Cardiac septum (tissue), 1 donor: ENCODE results near the gene TMEM154. TPM values are rescaled to one million over a fixed set of nuclear protein-coding genes. Genes with fewer than 3 reads are reported as not detected.

Experiments used
- DNase-seq: peaks from one replicate; pipeline ENCODE4 v3.0.0-alpha.2; 2020; ENCODE audit warnings: low spot score
- intact Hi-C: fragments of 100-400 bp; cut with DNase I; formaldehyde crosslinking; loops from one replicate; pipeline ENCODE4 v1.14.0; 2022
- total RNA-seq: library from RNA; stranded (reverse); fragmentation: NEBNext Ultra II Directional; extraction: Animal tissue kit (Norgen Biotek cat#: 25700); gene quantifications from one replicate; pipeline ENCODE4 v1.2.1, GENCODE V29; 2021
- donor health status: DM: no; HTN: no; CAD: no.

Gene TMEM154
- total RNA-seq, 1 donor from 2014 or later, result 1.6 TPM

DNA sequence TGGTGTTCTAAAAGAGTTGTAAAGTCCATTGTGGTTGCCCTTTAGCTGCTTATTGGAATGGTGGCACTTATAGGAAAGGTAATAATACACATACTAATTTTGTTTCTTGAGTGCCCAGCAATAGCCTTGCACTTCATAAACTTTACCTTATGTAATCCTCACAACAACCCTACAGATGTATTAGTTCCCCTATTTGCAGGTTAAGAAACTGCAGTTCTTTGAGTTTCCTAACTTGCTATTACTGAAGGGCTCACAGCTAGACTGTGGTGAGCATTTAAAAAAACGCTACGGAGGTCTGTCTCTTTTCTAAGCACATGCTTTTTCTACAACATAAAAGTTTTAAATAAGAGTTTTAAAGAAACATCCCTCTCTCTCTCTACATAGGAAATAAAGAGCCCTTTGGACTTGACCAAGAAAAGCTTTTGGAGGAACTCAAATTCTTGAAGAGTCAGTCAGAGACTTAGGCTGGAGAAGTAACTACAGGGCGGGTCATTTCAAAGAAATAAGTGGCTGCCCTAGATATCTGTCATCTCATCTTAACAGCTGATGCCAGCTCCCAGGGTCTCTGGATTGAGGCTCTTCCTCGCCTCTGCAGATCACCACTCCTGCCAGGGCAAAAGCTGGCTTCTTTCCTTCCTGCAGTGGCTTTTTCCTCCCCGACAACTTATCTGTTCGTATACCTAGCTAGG lies 101.9 kb downstream of the TMEM154 start:
- no peak for DNase-seq
- intact Hi-C loops, result no loop called here

DNA sequence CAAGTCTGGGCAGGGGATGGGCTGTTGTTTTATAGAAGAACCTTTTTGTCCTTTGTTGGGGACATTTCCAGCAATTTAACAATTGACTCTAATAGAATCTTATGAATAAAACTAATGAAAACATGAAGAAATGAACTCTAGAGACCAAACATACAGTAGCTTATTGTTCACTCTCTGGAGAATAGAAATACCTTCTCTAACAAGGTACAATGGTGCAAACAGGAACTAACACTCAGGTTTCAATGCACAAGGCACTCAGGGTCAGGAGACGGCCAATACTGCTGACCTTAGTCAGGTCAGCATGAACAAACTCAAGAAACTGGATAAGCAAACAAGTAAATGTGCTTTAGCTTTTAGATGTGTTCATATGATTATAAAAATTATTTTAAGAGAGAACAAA lies 104.3 kb downstream of the TMEM154 start:
- intact Hi-C loops, result no loop called here

DNA sequence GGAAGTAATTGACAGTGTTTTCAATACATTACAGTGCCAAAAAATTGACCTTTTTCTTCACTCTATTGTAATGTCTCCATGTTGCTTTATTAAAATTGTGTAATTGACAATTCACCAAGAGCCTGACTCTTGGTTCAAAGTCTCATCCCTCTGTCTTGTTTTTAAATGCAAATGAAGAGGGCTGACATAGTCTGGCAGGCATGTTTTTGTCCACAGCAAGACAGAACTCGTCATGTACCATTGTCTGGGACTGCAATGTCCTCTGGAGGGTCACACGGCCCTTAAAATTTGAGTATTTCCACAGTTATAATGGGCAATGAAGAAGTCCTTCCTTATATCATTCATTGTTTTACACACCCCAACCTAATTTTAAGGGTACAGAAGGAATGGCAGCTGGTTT lies 105.9 kb downstream of the TMEM154 start:
- DNase-seq, result no peak
- intact Hi-C loops, result no loop called here

More for the DNA sequence above, 104.3 kb downstream of the TMEM154 start:
- DNase-seq, result no peak

DNA sequence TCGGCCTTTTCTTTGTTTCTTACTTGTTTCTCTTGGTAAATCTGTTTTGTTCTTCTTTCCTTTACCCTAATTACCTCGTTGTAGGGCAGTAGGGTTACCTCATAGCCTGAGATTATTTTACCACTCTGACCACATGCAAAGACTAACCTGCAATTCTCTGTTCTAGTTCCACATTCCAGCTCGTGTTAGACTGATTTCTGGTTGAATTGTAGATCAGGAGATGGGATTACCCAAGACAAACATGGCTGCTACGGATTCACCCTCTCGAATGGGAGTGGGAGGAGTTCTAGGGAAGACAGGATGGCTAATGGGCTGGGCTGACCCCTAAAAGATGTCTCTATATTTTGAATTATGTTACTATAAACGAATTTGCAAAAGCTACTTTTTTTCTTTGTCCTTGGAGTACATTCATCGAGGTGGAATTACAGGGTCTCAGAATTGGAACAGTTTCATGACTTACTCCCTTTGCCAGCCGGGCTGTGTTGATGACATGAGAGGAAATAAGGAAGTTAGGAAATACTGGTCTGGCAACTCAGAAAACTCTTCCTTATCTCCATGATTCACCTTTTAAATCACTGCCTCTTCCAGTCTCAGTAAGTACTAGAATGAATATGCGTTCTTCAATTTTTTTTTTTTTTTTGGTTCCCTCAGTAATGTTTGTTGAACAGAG lies 107.2 kb downstream of the TMEM154 start:
- intact Hi-C loops, result no loop called here
- no peak for DNase-seq

DNA sequence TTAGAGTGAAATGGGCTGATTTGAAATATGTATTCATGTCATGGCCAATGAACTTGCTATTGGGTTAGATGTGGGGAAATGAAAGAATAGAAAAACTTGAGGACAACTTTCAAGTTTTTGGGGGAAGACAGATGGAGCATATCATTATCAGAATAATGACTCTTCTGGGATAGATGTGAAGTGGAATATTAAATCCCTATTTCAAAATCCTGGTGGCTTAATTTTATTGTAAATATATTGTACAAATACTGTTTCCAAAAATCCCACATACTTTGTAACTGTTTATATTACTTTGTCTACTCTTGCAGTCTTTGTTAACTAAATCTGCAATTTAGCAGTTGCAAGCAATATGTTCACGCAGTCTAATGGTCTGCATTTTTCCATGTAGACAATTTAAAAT lies 108.0 kb downstream of the TMEM154 start:
- intact Hi-C loops, result no loop called here

DNA sequence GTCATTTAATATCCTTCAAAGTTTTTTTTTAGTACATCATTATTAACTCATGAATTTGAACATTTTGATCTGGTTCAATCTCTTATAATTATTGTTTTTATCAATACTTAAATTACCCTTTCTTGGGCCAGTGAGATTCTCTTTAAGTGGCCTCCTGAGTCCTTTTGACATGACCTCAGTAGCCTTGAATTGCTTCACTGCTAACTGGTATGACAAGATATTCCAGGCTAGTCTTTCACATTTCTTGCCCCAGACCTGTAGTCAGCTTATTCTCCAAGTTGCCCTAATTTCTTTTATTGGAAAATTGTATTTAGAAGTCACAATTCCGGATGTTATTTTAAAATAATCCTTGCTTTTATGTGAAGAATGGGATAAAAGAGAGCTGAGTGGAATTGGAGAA lies 108.5 kb downstream of the TMEM154 start:
- intact Hi-C loops, result no loop called here
- DNase-seq, result no peak

More for the DNA sequence above, 108.0 kb downstream of the TMEM154 start:
- no peak for DNase-seq

Other genes starting within 250 kb of the TMEM154 start
- 65.5 TPM for gene FBXW7, start 143.9 kb downstream of the TMEM154 start, total RNA-seq
- 0.40 TPM for gene TIGD4, start 99.7 kb upstream of the TMEM154 start, total RNA-seq
- 11.9 TPM for gene ARFIP1, start 100.0 kb upstream of the TMEM154 start, total RNA-seq